Mesothelial cell of epicardium (in vitro differentiated cells): ENCODE results near the gene FLII. TPM values are rescaled to one million over a fixed set of nuclear protein-coding genes. Genes with fewer than 3 reads are reported as not detected.

Experiments
- DNase-seq, 2 experiments: peaks; one replicate each; pipeline ENCODE4 v3.0.0; 2021; ENCODE audit warnings: low spot score in 2 of 2; ENCODE audit not compliant: unreplicated experiment in 2 of 2
- H3K27ac Mint-ChIP-seq: 2 replicates; pipeline ENCODE4 v1.8.0; 2021; ENCODE audit warnings: mixed read lengths
- H3K27me3 Mint-ChIP-seq: 2 replicates; pipeline ENCODE4 v1.8.0; 2021; ENCODE audit warnings: low read depth, mixed read lengths
- H3K36me3 Mint-ChIP-seq: 2 replicates; pipeline ENCODE4 v1.8.0; 2021; ENCODE audit warnings: mixed read lengths
- H3K4me1 Mint-ChIP-seq: 2 replicates; pipeline ENCODE4 v1.8.0; 2021; ENCODE audit warnings: mixed read lengths
- H3K4me3 Mint-ChIP-seq: 2 replicates; pipeline ENCODE4 v1.8.0; 2021; ENCODE audit warnings: mild to moderate bottlenecking, moderate library complexity, mixed read lengths
- H3K9me3 Mint-ChIP-seq: 2 replicates; pipeline ENCODE4 v1.8.0; 2021; ENCODE audit warnings: mixed read lengths
- total RNA-seq: library from RNA; stranded (reverse); gene quantifications from 3 replicates; pipeline ENCODE4 v1.2.1, GENCODE V29; 2021
- TF ChIP-seq, protein P1 (sequence below): fragments of 200-600 bp; sonication (generic); IDR thresholded peaks from one replicate; pipeline ENCODE4 v1.5.0; 2021; ENCODE audit warnings: antibody characterized with exemption; ENCODE audit not compliant: unreplicated experiment

Gene FLII
- total RNA-seq, 1 donor from 2014 or later, result 199 TPM

DNA sequence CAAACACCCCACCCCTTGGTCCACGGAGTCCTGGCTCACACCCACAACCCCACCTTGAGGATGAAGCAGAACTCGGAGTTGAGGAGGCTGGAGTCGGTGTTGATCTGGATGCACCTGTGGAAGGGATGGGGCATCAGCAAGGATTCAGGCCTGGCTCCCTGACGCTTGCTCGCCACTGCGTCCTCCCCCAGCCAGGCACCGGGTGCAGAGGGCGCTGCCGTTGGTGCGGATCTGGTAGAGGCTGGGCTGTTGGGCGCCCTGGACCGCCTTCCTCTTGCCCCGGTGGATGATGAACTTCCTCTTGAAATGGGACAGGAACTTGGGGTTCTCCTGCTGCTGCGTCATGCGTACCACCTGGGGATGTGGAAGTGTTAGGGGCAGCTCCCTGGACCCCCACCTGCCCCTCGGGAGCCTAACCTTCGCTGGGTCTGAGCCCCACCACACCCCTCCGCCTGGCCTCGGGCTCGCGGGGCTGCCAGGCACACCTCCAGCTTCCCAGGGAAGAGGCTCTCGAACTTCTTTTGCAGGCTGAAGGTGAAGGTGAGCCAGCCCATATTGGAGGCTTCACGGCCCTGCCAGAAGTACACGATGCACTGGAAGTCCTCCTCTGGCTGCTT lies 12.3 kb downstream of the FLII start:
- TF ChIP-seq, protein P1, sequence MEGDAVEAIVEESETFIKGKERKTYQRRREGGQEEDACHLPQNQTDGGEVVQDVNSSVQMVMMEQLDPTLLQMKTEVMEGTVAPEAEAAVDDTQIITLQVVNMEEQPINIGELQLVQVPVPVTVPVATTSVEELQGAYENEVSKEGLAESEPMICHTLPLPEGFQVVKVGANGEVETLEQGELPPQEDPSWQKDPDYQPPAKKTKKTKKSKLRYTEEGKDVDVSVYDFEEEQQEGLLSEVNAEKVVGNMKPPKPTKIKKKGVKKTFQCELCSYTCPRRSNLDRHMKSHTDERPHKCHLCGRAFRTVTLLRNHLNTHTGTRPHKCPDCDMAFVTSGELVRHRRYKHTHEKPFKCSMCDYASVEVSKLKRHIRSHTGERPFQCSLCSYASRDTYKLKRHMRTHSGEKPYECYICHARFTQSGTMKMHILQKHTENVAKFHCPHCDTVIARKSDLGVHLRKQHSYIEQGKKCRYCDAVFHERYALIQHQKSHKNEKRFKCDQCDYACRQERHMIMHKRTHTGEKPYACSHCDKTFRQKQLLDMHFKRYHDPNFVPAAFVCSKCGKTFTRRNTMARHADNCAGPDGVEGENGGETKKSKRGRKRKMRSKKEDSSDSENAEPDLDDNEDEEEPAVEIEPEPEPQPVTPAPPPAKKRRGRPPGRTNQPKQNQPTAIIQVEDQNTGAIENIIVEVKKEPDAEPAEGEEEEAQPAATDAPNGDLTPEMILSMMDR, result no peak
- peaks cover 19% of the 10 kb centered on the region for H3K36me3 Mint-ChIP-seq
- peak overlapping the region; percentile 45 for H3K4me3 Mint-ChIP-seq

DNA sequence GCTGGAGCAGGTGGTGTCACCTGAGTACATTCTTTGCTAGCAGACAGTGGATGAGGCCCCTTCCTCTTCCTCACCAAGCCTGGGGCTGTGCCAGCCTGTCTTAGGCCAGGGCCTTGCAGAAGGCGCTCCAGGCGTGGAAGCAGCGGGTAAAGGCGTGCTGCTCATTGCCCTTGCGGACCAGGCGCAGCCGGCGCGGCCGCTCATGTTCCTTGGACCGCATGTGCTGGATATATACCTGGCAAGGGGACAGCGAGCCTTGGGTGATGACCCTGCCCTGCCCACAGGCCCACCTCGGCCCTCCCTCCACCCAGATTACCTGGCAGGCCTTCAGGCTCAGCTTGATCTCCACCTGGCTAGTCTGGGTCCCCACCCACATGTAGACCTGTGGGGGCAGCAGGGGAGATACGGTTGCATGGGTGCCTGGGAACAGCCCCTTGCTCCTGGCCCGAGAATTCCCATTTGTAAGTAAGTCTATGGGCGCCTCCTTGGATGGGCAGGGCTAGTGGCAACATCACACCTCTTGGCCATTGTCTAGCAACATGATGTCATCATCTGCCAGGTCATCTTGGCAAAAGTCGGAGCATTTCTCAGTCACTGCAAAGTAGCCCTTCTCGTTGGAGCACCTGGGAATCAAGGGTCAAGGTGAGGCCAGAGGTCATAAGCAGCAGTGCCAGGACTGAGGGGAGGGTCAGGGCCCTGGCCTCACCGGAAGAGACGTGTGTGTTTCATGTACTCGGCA lies 13.3 kb downstream of the FLII start:
- Mint-ChIP-seq H3K27ac (no peak overlapping the region), H3K27me3 (no peaks in the 10 kb centered on the region), H3K4me3 (no peak overlapping the region), H3K4me1 (peaks cover 13% of the 10 kb centered on the region), H3K9me3 (no peaks in the 10 kb centered on the region), H3K36me3 (peaks cover 12% of the 10 kb centered on the region)
- TF ChIP-seq, protein P1, result no peak
- no peak for DNase-seq

More for the DNA sequence above, 12.3 kb downstream of the FLII start:
- Mint-ChIP-seq H3K9me3 (no peaks in the 10 kb centered on the region), H3K27me3 (no peaks in the 10 kb centered on the region), H3K4me1 (peaks cover 13% of the 10 kb centered on the region), H3K27ac (no peak overlapping the region)
- DNase-seq, result no peak

DNA sequence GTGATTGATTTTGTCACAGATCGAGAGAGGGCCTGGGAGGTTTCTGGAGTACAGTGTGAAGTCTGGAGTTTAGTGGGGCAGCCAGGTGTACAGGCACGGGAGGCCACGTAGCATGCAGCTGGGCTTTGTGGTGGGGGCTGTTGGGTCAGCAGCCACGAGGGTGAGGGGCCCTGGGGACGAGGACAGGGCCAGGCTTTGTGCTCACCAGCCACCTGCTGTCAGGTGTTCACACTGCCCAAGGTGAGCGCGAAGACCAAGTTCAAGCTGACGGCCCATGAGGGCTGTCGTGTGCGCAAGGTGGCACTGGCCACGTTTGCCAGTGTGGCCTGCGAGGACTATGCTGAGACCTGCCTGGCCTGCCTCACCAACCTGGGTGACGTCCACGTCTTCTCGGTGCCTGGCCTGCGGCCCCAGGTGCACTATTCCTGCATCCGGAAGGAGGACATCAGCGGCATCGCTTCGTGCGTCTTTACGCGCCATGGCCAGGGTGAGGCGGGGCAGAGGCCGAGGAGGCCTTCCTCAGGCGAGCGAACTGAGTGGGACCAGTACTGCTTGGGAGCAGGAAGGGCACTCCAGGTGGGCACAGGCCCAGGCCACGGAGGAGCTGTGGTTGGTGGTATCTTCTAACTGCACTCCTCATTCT lies 17.2 kb downstream of the FLII start:
- no peak overlapping the region for H3K27ac Mint-ChIP-seq
- no peaks in the 10 kb centered on the region for H3K27me3 Mint-ChIP-seq
- no peaks in the 10 kb centered on the region for H3K4me1 Mint-ChIP-seq
- TF ChIP-seq, protein P1, result no peak
- no peak overlapping the region for H3K4me3 Mint-ChIP-seq
- H3K36me3 Mint-ChIP-seq, result peaks cover 25% of the 10 kb centered on the region
- DNase-seq, result no peak
- no peaks in the 10 kb centered on the region for H3K9me3 Mint-ChIP-seq

DNA sequence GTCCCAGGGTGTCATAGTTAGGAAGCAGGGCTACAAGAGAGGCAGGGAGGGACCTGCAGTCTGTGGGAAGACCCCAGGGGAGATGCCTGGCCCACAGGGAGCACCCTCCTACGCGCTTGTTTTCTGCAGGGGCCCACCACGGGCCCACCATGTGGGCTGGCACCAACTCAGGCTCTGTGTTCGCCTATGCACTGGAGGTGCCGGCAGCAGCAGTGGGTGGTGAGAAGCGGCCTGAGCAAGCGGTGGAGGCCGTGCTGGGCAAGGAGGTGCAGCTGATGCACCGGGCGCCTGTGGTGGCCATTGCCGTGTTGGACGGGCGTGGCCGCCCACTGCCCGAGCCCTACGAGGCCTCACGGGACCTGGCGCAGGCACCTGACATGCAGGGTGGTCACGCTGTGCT lies 18.1 kb downstream of the FLII start:
- TF ChIP-seq, protein P1, result no peak

DNA sequence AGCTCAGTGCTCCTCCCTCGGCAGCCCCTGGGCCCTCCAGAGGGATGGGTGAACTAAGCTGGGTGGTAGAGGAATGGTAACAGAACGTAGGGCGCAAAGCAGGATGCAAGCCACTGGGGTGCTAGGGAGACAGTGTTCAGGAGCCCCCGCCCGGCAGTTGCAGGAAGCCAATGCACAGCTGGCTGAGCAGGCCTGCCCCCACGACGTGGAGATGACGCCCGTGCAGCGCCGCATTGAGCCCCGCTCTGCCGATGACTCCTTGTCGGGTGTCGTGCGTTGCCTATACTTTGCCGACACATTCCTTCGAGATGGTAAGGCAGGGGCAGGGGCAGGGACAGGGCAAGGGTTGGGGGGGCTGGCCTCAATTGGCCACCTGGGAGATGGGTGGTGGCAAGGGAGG lies 20.2 kb downstream of the FLII start:
- Mint-ChIP-seq H3K27ac (no peak overlapping the region), H3K4me1 (no peaks in the 10 kb centered on the region), H3K9me3 (no peaks in the 10 kb centered on the region), H3K27me3 (no peaks in the 10 kb centered on the region), H3K36me3 (peaks cover 27% of the 10 kb centered on the region), H3K4me3 (no peak overlapping the region)
- TF ChIP-seq, protein P1, result no peak
- no peak for DNase-seq

More for the DNA sequence above, 18.1 kb downstream of the FLII start:
- Mint-ChIP-seq H3K27me3 (no peaks in the 10 kb centered on the region), H3K27ac (no peak overlapping the region), H3K36me3 (peaks cover 24% of the 10 kb centered on the region), H3K9me3 (no peaks in the 10 kb centered on the region), H3K4me3 (no peak overlapping the region), H3K4me1 (no peaks in the 10 kb centered on the region)
- DNase-seq, result no peak
